HUES48 (cell line): ENCODE measurements around the gene BRINP3.

ENCODE experiments used
- H3K27ac ChIP-seq: one replicate; pipeline ENCODE4 v1.7.0; 2013; ENCODE audit warnings: low read depth, low read length, inconsistent platforms
- H3K27me3 ChIP-seq: 2 replicates; pipeline ENCODE4 v1.6.1; 2013; ENCODE audit warnings: mild to moderate bottlenecking, low read length; ENCODE audit not compliant: control insufficient read depth, insufficient read depth
- H3K36me3 ChIP-seq: 2 replicates; pipeline ENCODE4 v1.6.1; 2013; ENCODE audit warnings: low read length; ENCODE audit not compliant: control insufficient read depth, insufficient read depth
- H3K4me1 ChIP-seq: 2 replicates; pipeline ENCODE4 v1.6.1; 2013; ENCODE audit warnings: mild to moderate bottlenecking, low read length; ENCODE audit not compliant: control insufficient read depth, insufficient read depth
- H3K4me3 ChIP-seq: 2 replicates; pipeline ENCODE4 v1.5.1; 2013; ENCODE audit warnings: mild to moderate bottlenecking, low read depth, low read length
- H3K9ac ChIP-seq: 2 replicates; pipeline ENCODE4 v1.6.1; 2013; ENCODE audit warnings: mild to moderate bottlenecking, low read depth, low read length, moderate library complexity
- H3K9me3 ChIP-seq: 2 replicates; pipeline ENCODE4 v1.6.1; 2013; ENCODE audit warnings: low read length; ENCODE audit not compliant: control insufficient read depth, insufficient read depth

BRINP3 gene

DNA sequence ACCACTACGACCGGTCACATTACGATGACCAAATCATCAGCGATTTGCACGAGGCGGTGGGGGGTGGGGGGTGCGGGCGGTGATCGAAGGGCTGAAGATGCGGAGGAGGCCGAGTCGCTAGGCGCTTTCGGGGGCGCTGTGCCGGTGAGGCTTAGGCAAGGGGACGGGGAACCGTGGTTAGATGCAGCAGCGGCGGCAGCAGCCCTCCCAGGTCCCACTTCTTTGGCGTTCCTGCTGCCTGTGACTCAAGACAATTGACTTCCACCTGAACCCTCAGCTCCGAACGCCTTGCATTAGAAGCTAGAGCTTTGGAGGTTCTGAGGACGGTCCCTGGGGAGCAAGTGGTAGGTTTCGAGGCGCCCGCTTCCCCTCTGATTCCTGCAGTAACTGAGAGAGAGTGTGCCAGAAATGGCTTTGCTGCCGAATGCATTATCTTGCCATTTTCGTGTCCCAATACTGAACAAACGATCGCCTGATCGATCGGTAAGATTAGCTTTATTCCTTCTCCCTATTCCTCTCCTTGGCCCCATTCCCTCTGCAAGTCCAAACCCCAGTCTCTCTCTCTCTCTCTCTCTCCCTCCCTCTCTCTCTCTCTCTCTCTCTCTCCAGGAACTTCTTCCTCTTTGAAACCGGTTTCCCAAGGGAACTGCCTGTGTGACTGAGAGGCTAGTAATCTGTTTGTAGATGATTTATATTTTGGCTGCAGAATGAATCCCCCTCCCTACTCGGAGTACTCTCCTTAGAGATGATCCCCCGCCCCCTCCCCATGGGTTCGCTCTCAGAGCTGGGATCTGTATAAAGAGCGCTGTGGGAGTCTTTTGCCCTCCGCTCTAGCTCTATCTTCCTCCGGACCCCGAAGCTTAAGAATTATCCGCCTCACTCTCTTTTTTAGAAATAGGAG is 735 bp upstream of the BRINP3 start:
- peaks cover 36% of the 10 kb centered on the region for H3K4me1 ChIP-seq
- no peaks in the 10 kb centered on the region for H3K9me3 ChIP-seq
- H3K9ac ChIP-seq = no peak overlapping the region
- H3K4me3 ChIP-seq = peak overlapping the region; percentile 70
- peak overlapping the region; percentile 69 for H3K27ac ChIP-seq
- H3K36me3 ChIP-seq = no peaks in the 10 kb centered on the region
- peaks cover 51% of the 10 kb centered on the region for H3K27me3 ChIP-seq

DNA sequence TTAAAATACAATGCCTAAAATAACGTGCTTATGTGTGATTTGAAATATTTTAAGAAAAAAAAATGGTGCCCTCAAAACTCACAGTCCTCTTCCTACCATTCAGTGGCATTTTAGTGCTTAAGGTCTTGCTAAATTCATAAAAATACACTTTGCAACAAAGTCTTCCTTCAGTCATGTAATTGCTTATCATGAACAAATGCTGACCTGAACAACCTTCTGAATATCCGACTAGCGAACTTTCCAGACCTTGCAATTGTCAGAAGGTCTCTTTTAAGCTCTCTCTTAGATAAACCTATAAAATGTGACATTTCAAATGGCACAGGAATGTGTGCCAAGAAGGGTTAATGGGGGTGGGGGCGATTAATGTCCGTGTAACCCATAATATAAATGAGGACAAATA is 858 bp downstream of the BRINP3 start:
- no peak overlapping the region for H3K4me3 ChIP-seq
- no peak overlapping the region for H3K27ac ChIP-seq
- no peaks in the 10 kb centered on the region for H3K36me3 ChIP-seq
- peaks cover 36% of the 10 kb centered on the region for H3K4me1 ChIP-seq
- H3K9me3 ChIP-seq = no peaks in the 10 kb centered on the region
- H3K9ac ChIP-seq = no peak overlapping the region
- peaks cover 58% of the 10 kb centered on the region for H3K27me3 ChIP-seq

DNA sequence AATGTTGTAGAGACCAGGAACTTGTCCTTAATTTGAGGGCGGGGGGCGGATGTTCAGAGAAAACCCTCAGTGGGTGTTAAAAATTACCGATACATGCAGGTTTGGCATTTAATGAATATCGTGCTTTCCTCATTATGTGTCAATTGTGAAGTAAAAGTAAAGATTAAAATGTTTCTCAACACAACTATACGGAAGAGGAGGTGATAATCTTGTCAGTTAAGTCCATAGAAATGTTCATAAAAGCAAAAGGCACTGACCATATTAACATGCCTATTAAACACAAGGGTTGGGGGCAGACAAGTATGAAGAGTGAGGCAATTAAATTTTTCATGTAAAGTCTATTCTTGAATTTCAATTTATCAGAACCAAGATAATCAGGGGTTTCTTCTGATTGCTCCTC is 1.3 kb downstream of the BRINP3 start:
- no peak overlapping the region for H3K27ac ChIP-seq
- H3K9me3 ChIP-seq = no peaks in the 10 kb centered on the region
- no peak overlapping the region for H3K9ac ChIP-seq
- peak overlapping the region; percentile 51 for H3K4me3 ChIP-seq
- peaks cover 36% of the 10 kb centered on the region for H3K4me1 ChIP-seq
- H3K27me3 ChIP-seq = peaks cover 58% of the 10 kb centered on the region
- H3K36me3 ChIP-seq = no peaks in the 10 kb centered on the region

DNA sequence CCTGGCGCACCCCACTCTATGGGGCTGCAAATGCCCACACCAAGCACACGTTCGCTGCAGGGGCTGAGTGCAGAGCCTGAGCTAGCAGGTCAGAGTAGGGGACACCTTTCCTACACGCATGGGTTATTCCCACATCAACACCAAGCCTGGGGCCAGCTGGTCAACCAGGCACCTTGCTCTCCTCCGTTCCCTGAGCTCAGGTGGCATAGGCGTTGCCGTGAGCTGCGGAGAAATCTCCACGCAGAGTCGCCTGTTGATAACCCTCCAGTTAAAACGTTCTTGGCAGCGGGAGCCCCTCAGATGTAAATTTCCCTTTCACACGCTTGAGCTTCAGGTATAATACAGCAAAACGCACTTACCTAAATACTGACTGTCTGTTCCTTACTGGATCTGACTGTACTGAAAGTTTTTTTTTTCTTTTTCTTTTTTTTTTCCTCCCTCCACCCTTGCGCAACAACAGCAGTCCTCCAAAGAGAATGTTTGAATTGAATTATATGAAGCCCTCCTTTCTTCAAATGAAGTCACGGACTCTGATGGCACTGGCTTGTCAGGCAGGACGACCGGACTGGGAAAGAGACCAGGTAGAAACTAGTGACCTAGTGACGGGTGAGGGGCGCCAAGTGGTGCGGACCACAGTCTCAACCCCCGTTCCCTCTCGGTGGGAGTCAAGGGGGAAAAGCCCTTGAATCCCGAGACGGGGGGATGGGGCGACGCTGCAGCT is 2.1 kb downstream of the BRINP3 start:
- Histone ChIP-seq H3K27me3 (peaks cover 58% of the 10 kb centered on the region), H3K9ac (no peak overlapping the region), H3K9me3 (no peaks in the 10 kb centered on the region), H3K4me3 (peak overlapping the region; percentile 51), H3K36me3 (no peaks in the 10 kb centered on the region), H3K4me1 (peaks cover 36% of the 10 kb centered on the region), H3K27ac (no peak overlapping the region)

DNA sequence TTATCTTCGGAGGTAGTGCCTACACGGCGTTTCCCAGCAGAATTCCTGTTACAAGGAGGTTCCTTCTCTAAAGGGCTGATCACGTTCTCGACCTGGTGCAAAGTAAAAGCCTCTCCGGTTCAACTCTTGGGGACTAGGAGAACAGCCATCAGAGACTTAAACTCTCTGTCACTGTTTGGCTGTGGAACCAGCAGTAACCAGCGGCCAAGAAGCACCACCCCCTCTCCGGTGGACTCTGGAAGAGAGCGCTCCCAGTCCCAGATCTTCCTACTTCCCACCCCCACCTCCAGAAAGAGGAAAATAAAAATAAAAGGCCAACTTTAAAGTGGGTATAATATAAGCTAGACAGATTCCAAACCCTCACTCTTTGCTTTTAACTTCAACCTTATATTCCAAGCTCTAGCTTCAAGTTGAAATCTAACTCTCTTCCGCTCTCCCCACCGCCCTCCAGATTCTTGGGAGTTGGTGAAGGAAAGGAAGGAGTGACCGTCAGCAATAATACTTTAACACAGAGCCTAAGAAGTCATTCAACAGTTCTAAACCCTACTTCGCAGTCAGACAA is 2.9 kb downstream of the BRINP3 start:
- Histone ChIP-seq H3K36me3 (no peaks in the 10 kb centered on the region), H3K4me3 (peak overlapping the region; percentile 51), H3K9me3 (no peaks in the 10 kb centered on the region), H3K27ac (no peak overlapping the region), H3K27me3 (peaks cover 58% of the 10 kb centered on the region), H3K9ac (no peak overlapping the region), H3K4me1 (peaks cover 31% of the 10 kb centered on the region)

DNA sequence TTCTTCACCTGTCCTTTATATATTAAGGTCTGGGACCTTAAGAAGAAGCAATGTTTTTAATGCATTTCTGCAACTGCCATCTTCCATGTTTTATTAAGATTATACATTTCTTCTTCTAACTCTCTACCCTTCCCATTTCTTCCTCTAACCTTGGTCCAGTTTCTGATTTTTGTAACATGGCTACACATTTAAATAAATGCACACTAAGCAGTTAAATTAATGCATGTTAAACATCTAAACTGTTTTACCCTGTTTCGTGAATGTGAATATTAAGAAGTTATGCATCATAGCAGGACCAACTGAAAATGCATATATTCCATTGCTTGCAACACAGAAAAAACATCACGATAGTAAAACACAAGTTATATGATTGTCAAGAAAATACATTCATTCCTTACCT is 3.7 kb downstream of the BRINP3 start:
- Histone ChIP-seq H3K9ac (no peak overlapping the region), H3K27ac (no peak overlapping the region), H3K9me3 (no peaks in the 10 kb centered on the region), H3K4me3 (no peak overlapping the region), H3K4me1 (peaks cover 24% of the 10 kb centered on the region), H3K36me3 (no peaks in the 10 kb centered on the region), H3K27me3 (peaks cover 58% of the 10 kb centered on the region)

DNA sequence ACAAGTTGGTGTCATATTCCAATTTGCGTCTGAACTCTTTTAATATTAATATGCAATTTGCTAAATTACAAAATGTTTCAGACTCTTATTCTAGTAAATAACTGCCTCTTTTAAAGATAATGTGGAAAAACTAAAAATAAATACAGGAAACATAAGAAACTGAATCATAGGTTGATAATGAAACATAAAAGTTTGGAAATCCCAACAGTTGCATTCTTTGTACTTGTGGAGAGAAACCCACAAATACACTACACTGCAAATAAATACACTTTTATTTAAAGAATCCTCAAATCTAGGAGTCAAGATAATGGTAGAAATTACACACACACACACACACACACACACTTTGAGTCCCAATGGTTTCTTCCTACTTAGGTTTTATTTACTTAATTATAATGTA is 5.2 kb downstream of the BRINP3 start:
- H3K27ac ChIP-seq = no peak overlapping the region
- no peaks in the 10 kb centered on the region for H3K9me3 ChIP-seq
- H3K9ac ChIP-seq = no peak overlapping the region
- no peaks in the 10 kb centered on the region for H3K36me3 ChIP-seq
- H3K27me3 ChIP-seq = peaks cover 48% of the 10 kb centered on the region
- H3K4me3 ChIP-seq = no peak overlapping the region
- H3K4me1 ChIP-seq = peaks cover 21% of the 10 kb centered on the region

DNA sequence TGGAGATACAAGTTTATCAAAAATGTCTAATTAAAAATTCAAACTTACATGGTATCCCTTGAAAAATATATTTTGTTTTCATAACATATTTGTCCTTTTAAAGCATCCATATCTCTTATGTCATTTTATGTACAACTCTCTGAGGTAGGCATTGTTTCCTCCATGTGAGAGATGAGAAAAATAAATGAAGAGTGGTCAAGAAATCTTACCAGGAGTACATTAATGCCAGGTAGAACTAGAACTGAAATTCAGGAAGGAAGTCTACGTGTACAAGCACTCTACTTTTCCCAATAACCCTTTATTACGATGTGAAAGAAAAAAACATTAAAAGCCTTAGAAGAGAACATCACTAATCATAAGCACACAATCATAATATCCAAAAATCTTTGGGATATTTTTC is 5.6 kb downstream of the BRINP3 start:
- Histone ChIP-seq H3K9ac (no peak overlapping the region), H3K4me3 (no peak overlapping the region), H3K36me3 (no peaks in the 10 kb centered on the region), H3K27ac (no peak overlapping the region), H3K4me1 (peaks cover 18% of the 10 kb centered on the region), H3K27me3 (peaks cover 43% of the 10 kb centered on the region), H3K9me3 (no peaks in the 10 kb centered on the region)

DNA sequence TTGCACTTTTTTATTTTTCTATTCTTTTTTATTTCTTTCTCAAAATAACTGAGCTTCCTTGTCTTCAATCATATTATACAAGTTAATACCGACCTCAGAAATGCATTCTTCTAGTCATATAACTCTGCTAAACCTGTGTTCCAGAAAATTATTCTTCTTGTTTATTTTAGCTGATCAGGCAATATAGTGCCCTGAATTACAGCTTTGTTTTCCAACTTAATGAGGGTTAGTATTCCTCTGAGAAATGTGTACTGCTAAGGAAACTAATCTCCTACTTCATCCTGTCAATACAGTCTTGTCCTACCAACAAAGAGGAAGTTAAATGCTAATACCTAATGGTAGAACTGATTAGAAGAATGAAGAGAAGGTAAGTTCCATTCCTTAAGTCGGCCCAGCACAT is 13.0 kb downstream of the BRINP3 start:
- H3K4me3 ChIP-seq = no peak overlapping the region
- no peaks in the 10 kb centered on the region for H3K27me3 ChIP-seq
- no peaks in the 10 kb centered on the region for H3K9me3 ChIP-seq
- no peak overlapping the region for H3K27ac ChIP-seq
- H3K36me3 ChIP-seq = no peaks in the 10 kb centered on the region
- no peaks in the 10 kb centered on the region for H3K4me1 ChIP-seq
- H3K9ac ChIP-seq = no peak overlapping the region

DNA sequence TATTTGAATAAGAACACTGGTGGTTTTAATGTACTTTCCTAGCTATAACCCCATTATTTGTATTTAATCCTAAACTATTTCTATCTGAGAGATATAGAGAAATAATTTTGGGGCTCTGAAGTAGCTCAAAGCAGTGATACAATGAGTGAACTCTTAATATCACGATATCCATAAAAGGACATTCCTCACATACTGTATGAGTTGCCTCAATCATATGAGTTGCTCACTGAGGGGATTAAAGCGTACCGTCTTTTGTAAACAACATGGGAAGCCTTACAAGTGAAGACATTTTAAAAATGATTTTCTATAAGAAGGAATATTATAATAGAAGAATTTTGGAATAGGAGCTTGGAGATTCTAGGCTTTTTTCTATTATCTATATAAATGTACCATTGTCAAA is 21.5 kb downstream of the BRINP3 start:
- Histone ChIP-seq H3K27me3 (no peaks in the 10 kb centered on the region), H3K4me3 (no peak overlapping the region), H3K4me1 (no peaks in the 10 kb centered on the region), H3K36me3 (no peaks in the 10 kb centered on the region), H3K9ac (no peak overlapping the region), H3K9me3 (no peaks in the 10 kb centered on the region), H3K27ac (no peak overlapping the region)

DNA sequence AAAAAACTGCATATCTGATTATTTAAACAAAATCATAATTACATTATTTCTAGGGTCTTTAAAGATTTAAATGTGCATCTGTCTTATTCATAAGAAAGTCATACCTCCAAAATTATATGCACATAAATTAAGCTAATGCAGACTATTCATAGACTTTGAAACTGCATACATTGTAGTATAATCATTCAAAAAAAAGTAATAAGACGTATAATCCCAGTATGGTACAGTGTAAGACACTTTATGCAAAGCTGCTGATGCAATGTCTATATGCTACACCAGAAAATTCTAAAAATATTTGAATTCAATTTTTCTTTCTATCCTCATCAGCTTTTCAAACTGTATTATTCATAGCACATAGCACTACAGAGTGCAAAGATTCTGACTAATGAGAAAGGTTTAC is 22.0 kb downstream of the BRINP3 start:
- Histone ChIP-seq H3K9me3 (no peaks in the 10 kb centered on the region), H3K36me3 (no peaks in the 10 kb centered on the region), H3K9ac (no peak overlapping the region), H3K27me3 (no peaks in the 10 kb centered on the region), H3K4me3 (no peak overlapping the region), H3K27ac (no peak overlapping the region), H3K4me1 (no peaks in the 10 kb centered on the region)
